ENCODE measurements around the gene EDEM2.
"Not testable (repeated sequence)": the region's sequence is repeated elsewhere in the genome, so short reads cannot be mapped to it uniquely, and the experiment has no call there.

EDEM2 gene

DNA sequence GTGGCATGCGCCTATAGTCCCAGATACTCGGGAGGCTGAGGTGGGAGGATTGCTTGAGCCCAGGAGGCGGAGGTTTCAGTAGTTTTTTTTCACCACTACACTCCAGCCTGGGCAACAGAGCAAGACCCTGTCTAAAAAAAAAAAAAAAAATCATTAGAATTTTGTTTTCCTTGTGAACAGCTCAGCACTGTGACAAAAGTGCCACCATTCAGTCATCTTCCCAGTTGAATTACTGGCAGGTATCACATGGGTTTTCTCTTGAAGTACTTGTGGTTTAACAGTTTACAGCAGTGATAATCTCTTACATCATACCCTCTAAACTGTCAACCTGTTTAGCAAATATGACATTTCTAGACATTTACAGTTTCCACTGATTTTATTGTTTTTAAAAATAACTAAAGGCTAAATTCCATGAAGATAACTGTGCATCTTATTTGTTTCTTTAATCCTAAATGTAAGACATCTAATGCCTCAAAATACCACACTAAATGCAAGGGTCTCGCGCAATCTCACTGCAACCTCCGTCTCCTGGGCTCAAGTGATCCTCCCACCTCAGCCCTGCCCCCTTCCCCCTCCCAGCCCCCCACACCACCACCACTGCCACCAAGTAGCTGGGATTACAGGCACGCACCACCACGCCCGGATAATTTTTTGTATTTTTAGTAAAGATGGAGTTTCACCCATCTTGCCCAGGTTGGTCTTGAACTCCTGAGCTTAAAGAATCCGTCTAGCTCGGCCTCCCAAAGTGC, 61.5 kb downstream of the EDEM2 start:
- no peak for DNase-seq

DNA sequence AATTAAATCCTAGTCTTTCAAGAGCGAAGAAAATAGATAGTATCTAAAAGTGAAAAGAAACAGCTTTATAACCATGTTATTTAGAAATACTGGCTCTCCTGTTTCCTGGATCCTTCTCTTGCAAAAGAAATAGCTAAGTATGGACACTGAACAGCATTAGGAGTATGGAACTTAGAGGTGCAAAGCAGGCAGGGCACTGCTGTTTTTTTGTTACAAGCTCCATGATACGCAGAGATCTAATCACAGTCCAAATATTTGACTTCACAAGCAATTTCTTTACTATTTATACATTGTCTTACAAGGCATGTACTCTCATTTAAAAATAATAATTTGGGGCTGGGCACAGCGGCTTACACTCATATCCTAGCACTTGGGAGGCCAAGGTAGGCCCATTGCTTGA, 62.1 kb downstream of the EDEM2 start:
- DNase-seq = no peak

DNA sequence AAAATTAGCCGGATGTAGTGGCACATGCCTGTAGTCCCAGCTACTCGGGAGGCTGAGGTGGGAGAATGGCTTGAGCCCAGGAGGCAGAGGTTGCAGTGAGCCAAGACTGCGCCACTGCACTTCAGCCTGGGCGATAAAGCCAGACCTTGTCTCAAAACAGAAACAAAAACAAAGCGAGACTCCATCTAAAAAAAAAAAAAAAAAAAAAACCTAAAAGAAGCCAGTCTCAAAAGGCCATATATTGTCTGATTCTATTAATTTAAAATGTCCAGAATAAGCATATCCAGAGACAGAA, 66.8 kb downstream of the EDEM2 start:
- DNase-seq = not testable (repeated sequence)

DNA sequence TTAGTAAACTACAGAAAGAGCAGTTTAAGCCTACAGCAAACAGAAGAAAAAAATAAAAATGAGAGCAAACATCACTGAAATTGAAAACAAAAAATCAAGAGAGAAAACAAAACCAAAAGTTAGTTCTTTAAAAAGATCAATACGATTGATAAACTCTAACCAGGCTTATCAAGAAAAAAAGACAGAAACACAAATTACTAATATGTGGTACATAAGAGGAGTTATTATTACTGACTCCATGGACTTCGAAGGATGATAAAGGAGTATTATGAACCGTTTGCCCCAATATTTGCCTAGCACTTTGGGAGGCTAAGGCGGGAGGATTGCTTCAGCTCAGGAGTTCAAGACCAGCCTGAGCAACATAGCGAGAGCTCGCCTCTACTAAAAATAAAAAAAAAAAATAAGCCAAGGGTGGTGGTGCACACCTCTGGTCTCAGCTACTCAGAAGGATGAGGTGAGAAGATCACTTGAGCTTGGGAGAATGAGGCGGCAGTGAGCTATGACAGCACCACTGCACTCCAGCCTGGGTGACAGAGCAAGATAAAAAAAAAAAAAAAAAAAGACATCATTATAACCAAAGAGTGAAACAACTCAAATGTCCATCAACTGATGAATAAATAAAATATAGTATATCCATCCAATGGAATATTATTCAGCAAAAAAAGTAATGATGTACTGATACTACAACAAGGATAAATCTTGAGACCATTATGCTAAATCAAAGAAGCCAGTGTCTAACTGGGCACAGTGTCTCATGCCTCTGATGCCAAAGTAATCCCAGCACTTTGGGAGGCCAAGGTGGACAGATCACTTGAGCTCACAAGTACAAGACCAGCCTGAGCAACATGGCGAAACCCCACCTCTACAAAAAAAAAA, 67.4 kb downstream of the EDEM2 start:
- no peak for DNase-seq

DNA sequence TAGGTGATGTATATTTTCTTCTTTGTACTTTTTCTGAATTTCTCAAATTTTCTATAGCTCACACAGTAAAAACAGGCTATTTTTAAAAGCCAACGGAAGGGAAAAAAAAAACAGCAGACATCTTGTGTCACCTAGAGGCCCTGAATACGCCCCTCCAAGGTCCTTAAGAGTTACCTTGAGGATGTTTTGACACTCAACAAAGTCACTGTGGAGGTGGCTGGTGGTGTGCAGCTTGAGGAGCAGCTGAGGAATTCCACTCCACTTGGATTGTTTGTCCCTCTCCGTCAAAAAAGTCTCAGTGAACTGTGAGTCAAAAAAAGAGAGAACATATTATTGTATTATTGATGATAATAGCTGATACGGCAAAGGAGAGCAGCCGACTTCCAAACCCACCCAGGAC, 69.3 kb downstream of the EDEM2 start:
- no peak for DNase-seq

DNA sequence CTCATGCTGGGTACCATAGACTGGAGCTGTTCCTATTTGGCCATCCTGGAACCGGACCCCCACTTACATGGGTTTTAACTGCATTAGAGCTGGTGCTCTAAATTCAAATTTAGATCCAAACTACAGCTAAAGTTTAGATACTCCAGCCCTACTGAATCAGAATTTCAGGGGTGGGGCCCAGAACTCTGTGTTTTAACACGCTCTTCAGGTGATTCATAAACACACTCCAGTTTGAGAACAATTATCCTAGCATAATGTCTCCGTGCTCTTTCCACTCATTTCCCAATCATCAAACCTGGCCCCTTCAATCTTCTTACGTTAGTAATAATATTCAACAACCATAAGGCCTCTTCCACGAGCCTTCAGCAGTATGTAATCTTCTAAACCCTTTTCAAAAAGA, 69.8 kb downstream of the EDEM2 start:
- DNase-seq = no peak

GRCh38 chr20:35071436-35072153, 75.5 kb downstream of the EDEM2 start:
- not testable (repeated sequence) for DNase-seq

DNA sequence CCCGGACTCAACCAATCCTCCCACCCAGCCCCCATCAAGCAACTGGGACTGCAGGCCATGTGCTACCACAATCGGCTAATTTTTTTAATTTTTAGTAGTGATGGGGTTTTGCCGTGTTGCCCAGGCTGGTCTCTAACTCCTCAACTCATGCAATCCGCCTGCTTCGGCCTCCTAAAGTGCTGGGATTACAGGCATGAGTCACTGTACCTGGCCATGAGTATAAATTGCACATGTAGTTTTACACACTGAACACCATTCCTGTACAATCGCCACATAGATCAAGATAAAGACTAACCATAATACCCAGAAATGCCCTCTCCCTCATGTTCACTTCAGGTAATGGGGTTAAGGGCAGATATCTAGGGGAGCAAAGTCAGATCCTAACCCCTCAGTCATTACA, 80.9 kb downstream of the EDEM2 start:
- DNase-seq = no peak

Measured in inflammatory macrophage treated with lipopolysaccharide for 4 hours (primary cell).